GM13977 (cell line): ENCODE data around the gene PRAMEF12.

ENCODE experiments used
- DNase-seq: peaks from one replicate; pipeline ENCODE4 v3.0.0; 2012; ENCODE audit warnings: low spot score
- in situ Hi-C: fragments of 300-500 bp; cut with MboI; formaldehyde crosslinking; loops from one replicate; pipeline ENCODE4 v1.12.0; 2022; ENCODE audit warnings: low sequenced_read_pairs, low pct_unique_long_range_greater_than_20kb, mixed read lengths, inconsistent platforms; ENCODE audit not compliant: unreplicated experiment
- TF ChIP-seq, protein P1 (sequence below): IDR thresholded peaks from 2 replicates; pipeline ENCODE4 v1.5.1; 2012; ENCODE audit warnings: mild to moderate bottlenecking, control low read depth; ENCODE audit not compliant: insufficient read depth; ENCODE audit errors: extremely low read depth, missing control alignments

PRAMEF12 gene

DNA sequence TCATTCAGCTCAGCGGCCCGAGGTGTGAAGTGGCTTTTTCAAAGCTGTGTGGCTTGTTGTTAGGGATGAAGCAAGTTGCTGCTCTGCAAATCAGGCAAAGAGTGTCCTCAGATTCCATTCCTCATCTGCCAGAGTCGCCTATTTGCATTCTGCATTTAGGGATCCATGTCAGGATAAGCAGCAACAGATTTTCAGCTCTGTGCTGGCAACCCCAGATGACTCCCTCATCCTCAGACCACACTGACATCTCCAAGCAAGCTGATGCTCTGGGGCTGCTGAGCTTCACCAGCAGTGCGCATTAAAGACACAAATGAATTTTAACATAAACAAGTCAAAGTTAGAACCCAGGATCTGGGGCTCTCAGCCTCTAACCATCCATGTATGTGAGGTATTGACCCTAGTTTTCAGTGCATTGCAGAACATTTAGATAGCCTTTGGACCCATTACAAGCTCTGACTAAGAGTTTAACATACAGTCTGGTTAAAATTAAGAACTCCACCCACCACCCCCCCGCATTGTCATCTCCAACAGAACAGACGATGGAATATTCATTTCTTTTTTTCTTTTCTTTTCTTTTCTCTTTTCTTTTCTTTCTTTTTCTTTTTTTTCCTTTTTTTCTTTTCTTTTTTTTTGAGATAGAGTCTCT, 16.6 kb upstream of the PRAMEF12 start:
- no peak for DNase-seq
- TF ChIP-seq, protein P1, sequence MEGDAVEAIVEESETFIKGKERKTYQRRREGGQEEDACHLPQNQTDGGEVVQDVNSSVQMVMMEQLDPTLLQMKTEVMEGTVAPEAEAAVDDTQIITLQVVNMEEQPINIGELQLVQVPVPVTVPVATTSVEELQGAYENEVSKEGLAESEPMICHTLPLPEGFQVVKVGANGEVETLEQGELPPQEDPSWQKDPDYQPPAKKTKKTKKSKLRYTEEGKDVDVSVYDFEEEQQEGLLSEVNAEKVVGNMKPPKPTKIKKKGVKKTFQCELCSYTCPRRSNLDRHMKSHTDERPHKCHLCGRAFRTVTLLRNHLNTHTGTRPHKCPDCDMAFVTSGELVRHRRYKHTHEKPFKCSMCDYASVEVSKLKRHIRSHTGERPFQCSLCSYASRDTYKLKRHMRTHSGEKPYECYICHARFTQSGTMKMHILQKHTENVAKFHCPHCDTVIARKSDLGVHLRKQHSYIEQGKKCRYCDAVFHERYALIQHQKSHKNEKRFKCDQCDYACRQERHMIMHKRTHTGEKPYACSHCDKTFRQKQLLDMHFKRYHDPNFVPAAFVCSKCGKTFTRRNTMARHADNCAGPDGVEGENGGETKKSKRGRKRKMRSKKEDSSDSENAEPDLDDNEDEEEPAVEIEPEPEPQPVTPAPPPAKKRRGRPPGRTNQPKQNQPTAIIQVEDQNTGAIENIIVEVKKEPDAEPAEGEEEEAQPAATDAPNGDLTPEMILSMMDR: no peak
- in situ Hi-C loops: no loop called here

DNA sequence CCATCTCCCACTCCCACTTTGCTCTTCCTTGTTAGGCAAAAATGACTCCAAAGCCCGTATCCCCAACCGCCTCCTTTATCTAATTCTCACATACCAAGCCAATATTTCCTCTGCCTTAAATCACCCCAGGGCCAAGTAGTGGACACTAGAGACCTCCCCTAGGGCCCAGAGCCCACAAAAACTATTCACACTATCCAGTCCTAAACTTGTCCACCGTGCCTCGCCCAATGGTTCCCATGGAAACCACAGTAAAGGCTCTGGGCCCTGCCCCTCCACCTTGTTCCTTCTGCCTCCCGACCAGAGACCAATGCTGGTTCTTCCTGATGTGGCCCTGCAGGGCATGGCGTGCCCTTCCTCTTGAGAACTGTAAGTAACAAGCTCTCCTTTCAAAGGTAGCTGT, 15.7 kb upstream of the PRAMEF12 start:
- TF ChIP-seq, protein P1: no peak
- DNase-seq: no peak
- in situ Hi-C loops: no loop called here

- in situ Hi-C loops: no loop called here
- TF ChIP-seq, protein P1: peak; percentile 28
- no peak for DNase-seq
Measured at GRCh38 chr1:12760256-12760795, 13.2 kb upstream of the PRAMEF12 start.

- TF ChIP-seq, protein P1: no peak
- no peak for DNase-seq
- in situ Hi-C loops: no loop called here
Measured at GRCh38 chr1:12761781-12762180, 11.8 kb upstream of the PRAMEF12 start.

- in situ Hi-C loops: no loop called here
- TF ChIP-seq, protein P1: no peak
- no peak for DNase-seq
Measured at GRCh38 chr1:12762766-12763165, 10.8 kb upstream of the PRAMEF12 start.

DNA sequence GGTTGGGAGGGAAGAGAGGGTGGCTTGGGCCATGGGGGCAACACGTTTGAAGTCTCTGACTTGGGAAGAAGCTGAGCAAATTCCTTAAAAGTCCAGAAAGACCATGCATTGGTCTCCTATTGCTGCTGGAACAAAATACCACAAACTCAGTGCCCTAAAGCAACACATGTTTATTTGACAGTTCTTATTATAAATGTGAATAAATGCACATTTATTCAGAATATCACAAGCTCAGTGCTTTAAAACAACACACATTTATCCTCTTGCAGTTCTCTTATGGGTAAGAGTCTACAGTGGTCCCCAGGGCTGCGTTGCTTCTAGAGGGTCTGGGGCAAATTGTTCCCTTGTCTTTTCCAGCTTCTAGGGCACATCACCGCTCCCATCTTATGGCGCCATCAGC, 10.1 kb upstream of the PRAMEF12 start:
- DNase-seq: no peak
- TF ChIP-seq, protein P1: no peak
- in situ Hi-C loops: no loop called here

DNA sequence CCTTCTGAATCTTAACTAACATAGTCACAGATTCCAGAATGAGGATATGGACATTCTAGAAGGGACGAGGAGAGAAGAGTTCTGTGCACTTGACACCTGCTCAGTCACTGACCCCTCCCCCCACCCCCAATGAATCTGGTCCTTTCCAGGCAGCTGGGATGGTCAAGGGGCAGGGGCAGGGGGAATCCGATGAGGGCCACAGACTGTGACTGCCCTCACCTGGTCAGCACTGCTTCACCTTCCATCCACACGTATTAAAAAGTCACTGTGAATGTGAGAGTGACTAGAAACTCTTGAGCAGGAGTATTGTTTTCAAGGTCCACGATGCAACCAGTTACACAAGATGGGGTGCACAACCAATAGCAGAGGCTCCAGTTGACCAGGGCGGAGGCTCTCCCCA, 9.5 kb upstream of the PRAMEF12 start:
- DNase-seq: no peak
- in situ Hi-C loops: no loop called here
- TF ChIP-seq, protein P1: no peak
